ENCODE data around the gene RAP2B. TPM values are rescaled to one million over a fixed set of nuclear protein-coding genes. Genes with fewer than 3 reads are reported as not detected.

RAP2B gene
- total RNA-seq, 1 donor from 2014 or later: 24.0 TPM

DNA sequence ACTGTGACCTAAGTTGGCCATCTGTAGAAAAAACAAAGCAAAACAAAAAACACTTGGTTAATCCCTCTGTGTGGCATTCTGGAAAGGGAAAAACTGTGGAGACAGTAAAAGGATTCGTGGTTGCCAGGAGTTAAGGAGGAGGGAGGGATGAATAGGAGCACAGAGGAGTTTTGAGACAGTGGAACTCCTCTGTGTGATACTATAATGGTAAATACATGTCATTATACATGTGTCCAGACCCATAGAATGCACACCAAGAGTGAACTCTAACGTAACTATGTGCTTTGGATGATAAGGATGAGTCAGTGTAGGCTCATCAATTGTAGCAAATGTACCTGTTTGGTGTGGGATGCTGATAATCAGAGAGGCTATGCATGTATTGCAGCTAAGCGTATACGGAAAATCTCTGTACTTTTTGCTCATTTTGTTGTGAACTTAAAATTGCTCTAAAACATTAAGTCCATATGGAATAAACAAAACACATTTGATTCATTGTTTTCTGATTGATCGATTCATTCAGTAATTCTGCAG, 33.4 kb downstream of the RAP2B start:
- no peak for DNase-seq

DNA sequence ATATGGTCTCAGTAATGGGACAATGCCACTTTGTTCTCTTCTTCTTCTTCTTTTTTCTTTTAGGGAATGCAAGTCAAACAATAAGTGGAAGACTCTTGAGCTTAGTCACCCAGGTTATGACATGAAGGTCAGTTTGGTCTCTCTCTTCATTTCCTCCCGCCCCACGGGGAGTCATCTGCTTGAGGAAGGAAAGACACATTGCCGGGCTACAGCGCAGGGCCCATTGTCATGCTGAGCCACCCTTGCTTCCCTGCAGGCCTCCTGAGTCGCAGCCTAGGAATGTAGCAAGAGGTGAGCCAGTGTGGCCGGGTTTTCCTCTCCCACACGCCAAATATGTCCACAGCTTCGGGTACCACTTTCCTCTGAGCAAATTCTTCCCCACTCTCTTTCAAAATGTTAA, 47.6 kb downstream of the RAP2B start:
- DNase-seq: peak; percentile 67

DNA sequence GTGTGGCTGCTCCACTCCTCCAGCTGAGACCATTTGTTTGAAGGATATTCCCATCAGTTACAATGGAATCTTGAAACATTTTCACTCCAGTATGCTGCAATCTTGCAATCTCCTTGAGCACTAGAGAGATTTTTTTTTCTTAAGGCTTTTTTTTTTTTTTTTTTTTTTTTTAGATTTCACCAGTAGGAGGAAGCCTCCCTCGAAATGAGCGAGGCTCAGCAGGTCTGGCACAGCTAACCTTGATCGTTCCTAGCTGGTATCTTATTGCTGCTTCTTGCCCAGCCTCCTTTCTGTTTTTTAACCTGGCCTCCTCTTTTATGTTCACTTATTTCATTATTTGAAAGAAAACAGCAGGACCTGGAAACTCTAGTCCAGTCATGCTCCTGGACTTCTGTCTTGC, 48.1 kb downstream of the RAP2B start:
- DNase-seq: no peak

DNA sequence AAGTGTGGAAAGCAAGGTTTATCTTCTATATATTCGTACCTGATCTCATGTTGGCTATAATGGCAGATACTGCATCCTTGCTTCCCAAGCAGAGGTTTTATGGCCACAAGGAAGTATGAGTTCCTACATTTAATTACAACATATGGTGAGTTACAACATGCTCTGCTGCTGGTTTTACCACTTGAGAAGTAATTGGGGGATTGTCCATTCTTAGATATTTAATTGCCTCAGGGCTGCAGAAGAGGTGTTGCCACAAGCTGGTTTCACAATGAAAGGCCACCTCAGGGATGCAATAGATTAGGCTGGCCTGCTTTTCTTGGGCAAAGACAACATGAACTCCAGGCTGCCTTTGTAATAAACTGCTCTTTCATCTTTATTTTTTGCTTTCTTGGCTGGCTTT, 48.6 kb downstream of the RAP2B start:
- DNase-seq: no peak

DNA sequence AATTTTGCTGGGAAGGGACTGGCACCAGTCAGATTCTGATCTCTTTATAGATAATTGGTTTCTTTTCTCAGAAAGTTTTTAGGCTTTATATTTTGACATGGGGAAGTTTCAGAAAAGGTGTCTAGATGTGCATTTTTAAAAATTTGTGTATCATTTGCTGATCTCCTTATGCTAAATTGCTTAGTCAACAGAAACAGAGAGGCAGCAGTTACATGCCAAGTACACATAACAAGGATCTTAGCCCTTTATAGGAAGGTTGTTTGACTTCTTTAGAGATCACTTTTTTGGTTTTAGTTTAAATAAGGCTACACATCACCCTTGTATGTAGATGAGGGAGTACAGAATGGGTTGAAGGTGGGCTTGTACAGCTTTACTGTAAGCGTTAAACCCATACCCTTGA, 53.5 kb downstream of the RAP2B start:
- DNase-seq: no peak

DNA sequence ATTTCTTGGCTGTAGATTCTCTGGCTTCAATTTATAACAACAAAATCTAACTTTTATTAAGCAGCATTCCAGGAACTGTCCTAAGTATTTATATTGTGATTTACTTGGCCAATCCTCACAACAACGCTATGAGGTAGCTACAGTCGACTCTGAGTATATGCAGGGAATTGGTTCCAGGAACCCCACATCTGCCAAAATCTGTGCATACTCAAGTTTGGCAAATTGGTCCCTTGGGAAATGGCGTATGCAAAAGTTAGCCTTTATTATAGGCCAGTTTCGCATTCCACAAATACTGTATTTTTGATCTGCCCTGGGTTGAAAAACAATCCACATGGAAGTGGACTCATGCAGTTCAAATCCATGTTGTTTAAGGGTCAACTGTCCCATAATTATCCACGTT, 53.9 kb downstream of the RAP2B start:
- DNase-seq: peak; percentile 33

DNA sequence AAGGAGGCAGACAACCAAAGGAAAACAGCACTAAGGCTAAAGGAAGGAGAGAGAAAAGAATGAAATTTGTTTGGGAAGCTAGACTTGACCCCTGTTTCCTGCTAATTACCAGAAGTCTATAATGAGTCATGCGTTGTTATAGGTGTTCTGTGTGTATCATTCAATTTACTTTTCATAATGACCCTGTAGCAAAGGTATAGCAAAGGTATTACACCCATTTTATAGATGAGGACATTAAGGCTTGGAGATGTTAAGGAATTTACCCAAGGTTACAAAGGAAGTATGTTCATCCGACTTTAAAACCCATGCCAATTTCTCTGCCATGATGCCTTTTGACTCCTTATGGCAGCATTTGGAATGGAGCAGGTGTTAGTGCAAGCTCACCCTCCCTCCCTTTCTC, 54.9 kb downstream of the RAP2B start:
- no peak for DNase-seq

DNA sequence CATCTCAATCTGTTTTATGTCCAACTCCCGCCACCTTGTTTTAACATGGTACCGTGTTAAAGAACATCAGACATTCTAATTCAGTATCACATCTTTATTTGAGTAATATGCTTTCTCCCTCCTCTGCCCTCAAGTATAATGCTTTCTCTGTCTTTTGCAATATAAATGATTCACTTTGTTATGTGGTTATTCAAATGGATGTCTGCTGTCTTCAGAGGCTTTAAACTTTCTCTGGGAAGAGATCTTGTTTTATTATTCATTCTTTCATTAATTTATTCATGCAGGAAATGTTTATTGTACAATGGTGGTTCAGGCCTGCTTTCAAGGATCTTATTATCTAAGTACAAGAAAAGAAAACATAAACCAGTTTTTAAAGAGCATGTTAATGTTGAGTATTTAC, 57.1 kb downstream of the RAP2B start:
- no peak for DNase-seq
